GM12878 (cell line): ENCODE measurements around the gene BTBD8. TPM values are rescaled to one million over a fixed set of nuclear protein-coding genes. Genes with fewer than 3 reads are reported as not detected.

Source experiments
- ATAC-seq: fragments of 200-7000 bp; cut with Tn5 transposase; 3 replicates; pipeline ENCODE4 v1.9.1; 2020; ENCODE audit warnings: mild to moderate bottlenecking, moderate library complexity
- BruUV-seq: library from RNA; stranded (reverse); fragments of 400-500 nt; replicated peaks from 2 replicates; lab custom pipeline; 2021; lab: Mats Ljungman, UMichigan
- CTCF ChIA-PET: fragments of 300-600 bp; sonication (Branson Sonifier 250); formaldehyde crosslinking; extraction: SDS; loops from one replicate; lab custom pipeline; 2021; ENCODE audit warnings: inconsistent platforms; lab: Yijun Ruan, JAX
- POLR2A ChIA-PET: fragments of 350-600 bp; formaldehyde crosslinking; extraction: SDS; loops from one replicate; lab custom pipeline; 2021; ENCODE audit warnings: inconsistent platforms; lab: Charles Lee
- RAD21 ChIA-PET: fragments of 300-600 bp; sonication (Branson Sonifier 250); formaldehyde crosslinking; loops from one replicate; lab custom pipeline; 2023; ENCODE audit warnings: antibody characterized with exemption; ENCODE audit not compliant: unreplicated experiment; lab: Charles Lee
- SMC1A ChIA-PET: fragments of 300-600 bp; sonication (Branson Sonifier 250); formaldehyde crosslinking; loops from one replicate; lab custom pipeline; 2023; ENCODE audit not compliant: unreplicated experiment, uncharacterized antibody; lab: Charles Lee
- DNase-seq: peaks from one replicate; pipeline ENCODE4 v3.0.0-alpha.2; 2011; ENCODE audit warnings: low read depth, low spot score
- FAIRE-seq: peaks from 3 replicates; lab custom pipeline; 2011; peaks lifted over from hg19 to GRCh38; lab: Jason Lieb, UNC
- H2AFZ ChIP-seq: 2 replicates; pipeline ENCODE4 v1.6.0; 2011; ENCODE audit warnings: low read depth, low read length, control low read depth; ENCODE audit not compliant: control insufficient read depth
- H3K27ac ChIP-seq: 2 replicates; pipeline ENCODE4 v1.5.1; 2011; ENCODE audit warnings: control low read depth; ENCODE audit not compliant: control insufficient read depth, insufficient read depth
- H3K27me3 ChIP-seq, 2 experiments: replicated peaks in 1 of 2; 2 replicates each; pipeline versions ENCODE4 v1.6.0 to v1.6.1; 2011; ENCODE audit warnings: low read length in 1 of 2; ENCODE audit not compliant: control insufficient read depth in 2 of 2, insufficient read depth in 2 of 2
- H3K36me3 ChIP-seq, 2 experiments: 2 replicates each; pipeline ENCODE4 v1.5.1; 2011; ENCODE audit warnings: low read length in 1 of 2; ENCODE audit not compliant: control insufficient read depth in 2 of 2, insufficient read depth in 2 of 2
- H3K4me1 ChIP-seq: 2 replicates; pipeline ENCODE4 v1.6.1; 2011; ENCODE audit warnings: mild to moderate bottlenecking, low read length, moderate library complexity, mixed read lengths; ENCODE audit not compliant: control insufficient read depth, insufficient read depth
- H3K4me2 ChIP-seq: 2 replicates; pipeline ENCODE4 v1.6.0; 2011; ENCODE audit warnings: control low read depth; ENCODE audit not compliant: control insufficient read depth, insufficient read depth
- H3K4me3 ChIP-seq: fragments of 200-600 bp; sonication (generic); 2 replicates; pipeline ENCODE4 v1.5.1; 2016
- H3K79me2 ChIP-seq: 2 replicates; pipeline ENCODE4 v1.6.0; 2011; ENCODE audit warnings: low read length; ENCODE audit not compliant: control insufficient read depth, insufficient read depth
- H3K9ac ChIP-seq: 2 replicates; pipeline ENCODE4 v1.8.0; 2011; ENCODE audit warnings: low read length, control low read depth, mixed read lengths; ENCODE audit not compliant: control insufficient read depth, insufficient read depth
- H3K9me3 ChIP-seq: replicated peaks from 3 replicates; pipeline ENCODE4 v1.5.1; 2011; ENCODE audit warnings: mild to moderate bottlenecking, low read length; ENCODE audit not compliant: control insufficient read depth, insufficient read depth
- H4K20me1 ChIP-seq: 2 replicates; pipeline ENCODE4 v1.6.0; 2011; ENCODE audit not compliant: control insufficient read depth, insufficient read depth
- ATF7 ChIP-seq: fragments of 450-650 bp; IDR thresholded peaks from 2 replicates; pipeline ENCODE4 v1.6.1; 2016; ENCODE audit warnings: low read depth, mild to moderate bottlenecking
- CHD4 ChIP-seq: fragments of 200-600 bp; sonication (generic); IDR thresholded peaks from 2 replicates; pipeline ENCODE4 v1.6.1; 2016; ENCODE audit warnings: mild to moderate bottlenecking
- EED ChIP-seq: sonication (generic); IDR thresholded peaks from 2 replicates; pipeline ENCODE4 v1.6.1; 2016; ENCODE audit warnings: antibody characterized with exemption, low read depth
- JUNB ChIP-seq: IDR thresholded peaks from 2 replicates; pipeline ENCODE4 v1.6.1; 2016; ENCODE audit warnings: antibody characterized with exemption, mild to moderate bottlenecking
- LARP7 ChIP-seq: fragments of 450-650 bp; IDR thresholded peaks from 2 replicates; pipeline ENCODE4 v1.6.1; 2017; ENCODE audit warnings: mild to moderate bottlenecking
- NR2C1 ChIP-seq: fragments of 450-650 bp; IDR thresholded peaks from 2 replicates; pipeline ENCODE4 v1.6.1; 2017; ENCODE audit warnings: antibody characterized with exemption, mild to moderate bottlenecking, moderate library complexity
- RB1 ChIP-seq: fragments of 450-650 bp; formaldehyde crosslinking; IDR thresholded peaks from 2 replicates; pipeline ENCODE4 v1.6.1; 2017; ENCODE audit warnings: mild to moderate bottlenecking, borderline replicate concordance
- STAT3 ChIP-seq: IDR thresholded peaks from 2 replicates; pipeline ENCODE4 v1.6.1; 2011; ENCODE audit warnings: low read depth, low read length, improper control_type of control experiment
- WRNIP1 ChIP-seq: IDR thresholded peaks from 2 replicates; pipeline ENCODE4 v1.6.1; 2011; ENCODE audit warnings: low read depth, low read length, improper control_type of control experiment, borderline replicate concordance
- ZNF217 ChIP-seq: fragments of 450-650 bp; IDR thresholded peaks from 2 replicates; pipeline ENCODE4 v1.6.1; 2017; ENCODE audit warnings: antibody characterized with exemption, mild to moderate bottlenecking
- WGBS: methylation state at CpG from one replicate; pipeline ENCODE4 v1.1.6; 2016; ENCODE audit warnings: low lambda C conversion rate; ENCODE audit not compliant: insufficient replicate concordance, insufficient coverage; ENCODE audit errors: missing lambda C conversion rate; 5-methylcytosine and 5-hydroxymethylcytosine counted together
- in situ Hi-C: fragments of 300-500 bp; cut with MboI; formaldehyde crosslinking; loops from 9 replicates; pipeline ENCODE4 v1.14.3; 2018; ENCODE audit warnings: mixed read lengths
- intact Hi-C: fragments of 100-400 bp; cut with micrococcal nuclease; formaldehyde crosslinking; loops from one replicate; pipeline ENCODE4 v1.14.2; 2022; ENCODE audit not compliant: unreplicated experiment
- polyA plus RNA-seq, 11 experiments: library from polyadenylated mRNA; depleted of rRNA in 4 of 11; unstranded in 6 of 11; stranded (reverse) in 5 of 11; fragments of >200 nt; fragmentation: Nextera tagmentation in 4 of 11; fragmentation: Illumina TruSeq in 1 of 11; extraction: Ambion mirVana in 4 of 11; extraction: Trizol in 1 of 11; gene quantifications; 1 replicate in 1 of 11; 2 replicates in 10 of 11; pipeline versions ENCODE4 v1.2.1 to v1.2.3, GENCODE V29; 2011 to 2016; ENCODE audit warnings: inconsistent platforms in 2 of 11, missing spikeins in 2 of 11, low read depth in 1 of 11
- total RNA-seq, 4 experiments: library from RNA; depleted of rRNA in 3 of 4; stranded (reverse); fragments of >200 nt in 3 of 4; fragmentation: Illumina TruSeq in 1 of 4; extraction: Trizol in 1 of 4; gene quantifications; 2 replicates each; pipeline versions ENCODE4 v1.2.1 to v1.2.3, GENCODE V29; 2013 to 2021
- TF ChIP-seq, protein P1 (sequence below): fragments of 450-650 bp; IDR thresholded peaks from 2 replicates; pipeline ENCODE4 v1.6.1; 2017; ENCODE audit warnings: mild to moderate bottlenecking, moderate library complexity
- TF ChIP-seq, protein P2 (sequence below): IDR thresholded peaks from 2 replicates; pipeline ENCODE4 v1.6.1; 2011; ENCODE audit warnings: low read depth, mild to moderate bottlenecking, low read length, moderate library complexity, borderline replicate concordance; ENCODE audit errors: extremely low read depth

BTBD8 gene
- total and polyA plus RNA-seq, 10 of the 15 experiments (the other 5 are each of a cell fraction or from before 2014, with no cell fraction given): 0.07 to 0.32 (median 0.19) TPM; not detected in 1

DNA sequence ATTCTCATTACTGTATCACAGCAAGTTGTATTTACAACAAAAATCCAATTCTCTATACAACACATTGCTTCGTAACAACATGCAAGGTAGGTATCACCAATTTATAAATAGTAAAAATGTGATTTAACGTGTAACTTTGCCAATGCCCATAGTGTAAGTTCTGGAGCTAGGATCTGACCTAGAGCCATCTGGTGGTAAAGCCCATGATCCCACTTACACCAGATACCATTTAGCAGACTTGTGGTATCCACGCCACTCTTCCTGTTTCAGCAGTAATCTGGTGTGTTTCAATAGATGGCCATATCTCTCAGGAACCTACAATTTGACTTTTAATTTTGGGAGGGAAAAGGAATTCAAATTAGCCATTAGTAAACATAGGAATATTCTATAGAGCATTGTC, 15.1 kb upstream of the BTBD8 start:
- intact Hi-C loops: no loop called here
- Histone ChIP-seq H3K27me3 (no peaks in the 10 kb centered on the region), H3K27ac (no peak overlapping the region), H3K4me1 (no peaks in the 10 kb centered on the region), H3K36me3 (no peaks in the 10 kb centered on the region), H3K4me2 (no peak overlapping the region), H3K9me3 (no peaks in the 10 kb centered on the region), H2AFZ (no peak overlapping the region), H3K4me3 (no peak overlapping the region), H3K79me2 (no peaks in the 10 kb centered on the region), H4K20me1 (no peaks in the 10 kb centered on the region), H3K9ac (no peak overlapping the region)
- ChIA-PET SMC1A (no interaction called here), POLR2A (no interaction called here), CTCF (no interaction called here), RAD21 (no interaction called here)
- 78% methylated on average over 3 of the region's 3 CpGs for WGBS
- in situ Hi-C loops: no loop called here
- BruUV-seq: no TSS peak
- FAIRE-seq (no peak), ATAC-seq (0 out of 3 replicates have a peak, but pooled peaks have one; percentile 28), DNase-seq (no peak)
- TF ChIP-seq, protein P1, sequence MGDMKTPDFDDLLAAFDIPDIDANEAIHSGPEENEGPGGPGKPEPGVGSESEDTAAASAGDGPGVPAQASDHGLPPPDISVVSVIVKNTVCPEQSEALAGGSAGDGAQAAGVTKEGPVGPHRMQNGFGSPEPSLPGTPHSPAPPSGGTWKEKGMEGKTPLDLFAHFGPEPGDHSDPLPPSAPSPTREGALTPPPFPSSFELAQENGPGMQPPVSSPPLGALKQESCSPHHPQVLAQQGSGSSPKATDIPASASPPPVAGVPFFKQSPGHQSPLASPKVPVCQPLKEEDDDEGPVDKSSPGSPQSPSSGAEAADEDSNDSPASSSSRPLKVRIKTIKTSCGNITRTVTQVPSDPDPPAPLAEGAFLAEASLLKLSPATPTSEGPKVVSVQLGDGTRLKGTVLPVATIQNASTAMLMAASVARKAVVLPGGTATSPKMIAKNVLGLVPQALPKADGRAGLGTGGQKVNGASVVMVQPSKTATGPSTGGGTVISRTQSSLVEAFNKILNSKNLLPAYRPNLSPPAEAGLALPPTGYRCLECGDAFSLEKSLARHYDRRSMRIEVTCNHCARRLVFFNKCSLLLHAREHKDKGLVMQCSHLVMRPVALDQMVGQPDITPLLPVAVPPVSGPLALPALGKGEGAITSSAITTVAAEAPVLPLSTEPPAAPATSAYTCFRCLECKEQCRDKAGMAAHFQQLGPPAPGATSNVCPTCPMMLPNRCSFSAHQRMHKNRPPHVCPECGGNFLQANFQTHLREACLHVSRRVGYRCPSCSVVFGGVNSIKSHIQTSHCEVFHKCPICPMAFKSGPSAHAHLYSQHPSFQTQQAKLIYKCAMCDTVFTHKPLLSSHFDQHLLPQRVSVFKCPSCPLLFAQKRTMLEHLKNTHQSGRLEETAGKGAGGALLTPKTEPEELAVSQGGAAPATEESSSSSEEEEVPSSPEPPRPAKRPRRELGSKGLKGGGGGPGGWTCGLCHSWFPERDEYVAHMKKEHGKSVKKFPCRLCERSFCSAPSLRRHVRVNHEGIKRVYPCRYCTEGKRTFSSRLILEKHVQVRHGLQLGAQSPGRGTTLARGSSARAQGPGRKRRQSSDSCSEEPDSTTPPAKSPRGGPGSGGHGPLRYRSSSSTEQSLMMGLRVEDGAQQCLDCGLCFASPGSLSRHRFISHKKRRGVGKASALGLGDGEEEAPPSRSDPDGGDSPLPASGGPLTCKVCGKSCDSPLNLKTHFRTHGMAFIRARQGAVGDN: no peak
- TF ChIP-seq ATF7 (no peak), EED (no peak), ZNF217 (no peak), LARP7 (no peak), WRNIP1 (no peak), CHD4 (no peak), JUNB (no peak), NR2C1 (no peak), STAT3 (no peak), RB1 (no peak)
- TF ChIP-seq, protein P2, sequence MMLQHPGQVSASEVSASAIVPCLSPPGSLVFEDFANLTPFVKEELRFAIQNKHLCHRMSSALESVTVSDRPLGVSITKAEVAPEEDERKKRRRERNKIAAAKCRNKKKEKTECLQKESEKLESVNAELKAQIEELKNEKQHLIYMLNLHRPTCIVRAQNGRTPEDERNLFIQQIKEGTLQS: no peak
